VCaP (cell line): ENCODE data around the gene RAB3IL1.

Experiments
- H3K27ac ChIP-seq: fragments of 450-650 bp; 2 replicates; pipeline ENCODE4 v1.5.1; 2017
- CTCF ChIP-seq: fragments of 450-650 bp; conservative IDR thresholded peaks from 2 replicates; pipeline ENCODE4 v1.5.1; 2017; ENCODE audit warnings: mild to moderate bottlenecking, moderate library complexity

RAB3IL1 gene

DNA sequence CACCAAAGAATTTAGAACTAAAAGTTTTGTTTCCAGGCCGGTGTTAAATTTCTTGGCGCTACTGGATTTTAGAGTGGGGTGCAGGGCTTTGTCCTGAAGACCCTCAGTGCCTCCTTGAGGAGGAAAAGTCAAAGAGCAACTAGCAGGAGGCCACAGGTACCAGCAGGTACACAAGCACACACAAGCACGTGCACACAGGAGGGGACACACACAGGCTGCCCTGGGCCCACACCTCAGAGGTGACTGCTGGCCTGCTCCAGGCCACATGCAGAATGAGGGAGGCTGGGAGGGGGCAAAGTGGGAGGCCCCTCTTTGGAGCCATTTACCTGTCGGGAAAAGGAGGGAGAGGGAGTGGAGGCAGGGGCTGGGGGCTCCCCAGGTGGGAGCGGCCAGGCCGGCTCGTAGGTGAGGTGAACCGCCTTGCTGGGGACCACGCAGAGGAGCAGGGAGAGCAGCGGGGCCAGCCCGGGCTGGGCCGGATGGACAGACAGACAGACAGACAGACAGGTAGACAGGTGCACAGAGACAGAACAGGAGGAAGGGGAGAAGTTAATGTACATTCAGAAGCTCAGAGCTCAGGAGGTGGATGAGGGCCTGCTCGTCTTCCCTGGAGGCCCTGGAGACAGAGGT, 12.2 kb downstream of the RAB3IL1 start:
- H3K27ac ChIP-seq, result no peak overlapping the region
- no peak for TF ChIP-seq CTCF

GRCh38 chr11:61904539-61905048, 12.8 kb downstream of the RAB3IL1 start:
- no peak for TF ChIP-seq CTCF
- no peak overlapping the region for H3K27ac ChIP-seq

DNA sequence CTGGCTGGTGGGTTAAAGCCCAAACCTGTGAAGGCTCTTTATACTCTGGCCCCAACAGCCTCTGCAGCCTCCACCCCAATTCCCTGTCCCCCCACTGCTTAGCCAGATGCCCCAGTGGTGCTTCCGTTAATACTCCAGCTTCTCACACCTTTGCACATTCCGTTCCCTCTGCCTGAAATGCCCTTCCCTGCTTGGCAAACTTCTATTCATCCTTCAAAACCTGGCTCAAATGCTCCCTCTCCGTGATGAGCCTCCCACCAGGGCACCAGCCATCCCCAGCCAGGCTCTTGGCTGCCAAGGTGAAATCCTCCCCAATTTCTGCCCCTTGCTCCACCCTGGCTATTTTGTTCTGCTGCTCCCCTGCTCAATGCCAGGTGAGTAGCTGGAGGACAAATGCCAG, 13.5 kb downstream of the RAB3IL1 start:
- no peak for TF ChIP-seq CTCF
- no peak overlapping the region for H3K27ac ChIP-seq

GRCh38 chr11:61902313-61902712, 15.1 kb downstream of the RAB3IL1 start:
- TF ChIP-seq CTCF, result no peak
- H3K27ac ChIP-seq, result no peak overlapping the region

- no peak for TF ChIP-seq CTCF
- H3K27ac ChIP-seq, result no peak overlapping the region
These were observed 16.0 kb downstream of the RAB3IL1 start for GRCh38 chr11:61901397-61901796.

DNA sequence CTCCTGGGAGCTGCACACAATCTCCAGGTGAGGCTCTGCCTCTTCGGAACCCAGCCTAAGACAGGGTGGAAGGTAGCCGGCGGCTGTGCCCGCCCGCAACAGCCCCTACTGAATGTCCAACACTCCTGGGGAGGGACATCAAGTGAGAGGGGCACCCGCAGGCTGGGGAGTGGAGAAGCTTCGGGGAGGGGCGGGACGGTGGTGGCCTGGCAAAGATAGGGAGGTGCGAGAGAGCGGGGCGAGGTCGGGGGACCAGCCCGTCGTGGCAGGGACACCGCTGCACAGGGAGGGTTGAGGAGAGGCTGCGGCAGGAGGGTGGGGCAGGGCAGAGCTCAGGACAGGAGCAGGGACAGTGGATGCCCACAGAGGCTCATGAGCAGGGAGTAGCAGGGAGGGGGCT, 17.1 kb downstream of the RAB3IL1 start:
- H3K27ac ChIP-seq, result no peak overlapping the region
- TF ChIP-seq CTCF, result no peak

- no peak overlapping the region for H3K27ac ChIP-seq
- TF ChIP-seq CTCF, result peak; percentile 98
These were observed 18.1 kb downstream of the RAB3IL1 start for GRCh38 chr11:61899146-61899841.
